ENCODE measurements around the gene ZNF765.

DNA sequence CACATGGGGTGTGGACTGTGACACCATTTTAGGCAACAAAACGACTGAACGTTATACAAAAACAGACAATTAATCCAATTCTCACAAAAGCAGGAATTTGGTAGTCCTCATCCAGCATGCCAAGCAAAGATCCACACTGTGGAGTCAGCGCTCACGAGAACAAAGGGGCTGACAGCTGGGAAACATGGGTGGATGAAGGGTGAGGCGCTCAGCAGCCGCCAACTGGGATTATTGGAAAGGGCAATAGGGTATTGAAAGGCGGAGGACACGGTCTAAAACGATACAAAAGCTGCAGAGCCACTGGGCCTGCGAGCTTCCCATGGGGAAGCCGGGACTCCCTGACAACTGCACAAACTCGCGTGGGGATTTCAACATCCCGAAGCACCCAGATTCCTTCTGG is 67.9 kb downstream of the ZNF765 start:
- TF ChIP-seq, protein P1, sequence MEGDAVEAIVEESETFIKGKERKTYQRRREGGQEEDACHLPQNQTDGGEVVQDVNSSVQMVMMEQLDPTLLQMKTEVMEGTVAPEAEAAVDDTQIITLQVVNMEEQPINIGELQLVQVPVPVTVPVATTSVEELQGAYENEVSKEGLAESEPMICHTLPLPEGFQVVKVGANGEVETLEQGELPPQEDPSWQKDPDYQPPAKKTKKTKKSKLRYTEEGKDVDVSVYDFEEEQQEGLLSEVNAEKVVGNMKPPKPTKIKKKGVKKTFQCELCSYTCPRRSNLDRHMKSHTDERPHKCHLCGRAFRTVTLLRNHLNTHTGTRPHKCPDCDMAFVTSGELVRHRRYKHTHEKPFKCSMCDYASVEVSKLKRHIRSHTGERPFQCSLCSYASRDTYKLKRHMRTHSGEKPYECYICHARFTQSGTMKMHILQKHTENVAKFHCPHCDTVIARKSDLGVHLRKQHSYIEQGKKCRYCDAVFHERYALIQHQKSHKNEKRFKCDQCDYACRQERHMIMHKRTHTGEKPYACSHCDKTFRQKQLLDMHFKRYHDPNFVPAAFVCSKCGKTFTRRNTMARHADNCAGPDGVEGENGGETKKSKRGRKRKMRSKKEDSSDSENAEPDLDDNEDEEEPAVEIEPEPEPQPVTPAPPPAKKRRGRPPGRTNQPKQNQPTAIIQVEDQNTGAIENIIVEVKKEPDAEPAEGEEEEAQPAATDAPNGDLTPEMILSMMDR (IDR thresholded peaks at IDR 0.05) = no peak
- TF ChIP-seq POLR2A (IDR thresholded peaks at IDR 0.05) (no peak), EP300 (IDR thresholded peaks at IDR 0.05) (no peak), POLR2AphosphoS5 (IDR thresholded peaks at IDR 0.05) (no peak)

Measured in stomach (tissue), 4 donors.